ENCODE measurements around the gene FAR2. TPM values are rescaled to one million over a fixed set of nuclear protein-coding genes. Genes with fewer than 3 reads are reported as not detected.
"Not testable (repeated sequence)": the region's sequence is repeated elsewhere in the genome, so short reads cannot be mapped to it uniquely, and the experiment has no call there.

Gene FAR2
- total RNA-seq, 1 donor from 2014 or later: 13.6 TPM

DNA sequence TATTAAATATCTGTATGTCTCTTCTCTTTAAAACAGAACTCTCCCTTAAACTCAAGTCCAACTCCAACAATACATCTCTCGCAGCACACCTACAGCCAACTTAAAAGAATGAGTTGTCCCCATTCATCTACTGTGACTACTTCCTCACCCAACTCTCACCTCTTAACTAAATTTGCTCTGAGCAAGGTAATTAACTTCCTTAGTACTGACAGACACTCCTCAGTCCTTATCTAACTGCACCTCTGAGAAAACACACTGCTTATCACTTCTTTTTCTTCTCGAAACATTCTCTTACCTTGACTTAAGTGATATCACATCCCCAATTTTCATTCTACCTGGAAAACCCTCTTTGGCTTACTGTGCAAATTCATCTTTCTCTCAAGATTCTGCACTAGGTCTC is 224.9 kb downstream of the FAR2 start:
- Mint-ChIP-seq H3K4me1 (peaks cover 5% of the 10 kb centered on the region), H3K4me3 (no peak overlapping the region), H3K9me3 (no peaks in the 10 kb centered on the region), H3K36me3 (ENCODE audit: low read depth) (peaks cover 19% of the 10 kb centered on the region), H3K27ac (ENCODE audit: unreplicated experiment) (no peak overlapping the region), H3K27me3 (ENCODE audit: low read depth) (no peaks in the 10 kb centered on the region)
- TF ChIP-seq, protein P1, sequence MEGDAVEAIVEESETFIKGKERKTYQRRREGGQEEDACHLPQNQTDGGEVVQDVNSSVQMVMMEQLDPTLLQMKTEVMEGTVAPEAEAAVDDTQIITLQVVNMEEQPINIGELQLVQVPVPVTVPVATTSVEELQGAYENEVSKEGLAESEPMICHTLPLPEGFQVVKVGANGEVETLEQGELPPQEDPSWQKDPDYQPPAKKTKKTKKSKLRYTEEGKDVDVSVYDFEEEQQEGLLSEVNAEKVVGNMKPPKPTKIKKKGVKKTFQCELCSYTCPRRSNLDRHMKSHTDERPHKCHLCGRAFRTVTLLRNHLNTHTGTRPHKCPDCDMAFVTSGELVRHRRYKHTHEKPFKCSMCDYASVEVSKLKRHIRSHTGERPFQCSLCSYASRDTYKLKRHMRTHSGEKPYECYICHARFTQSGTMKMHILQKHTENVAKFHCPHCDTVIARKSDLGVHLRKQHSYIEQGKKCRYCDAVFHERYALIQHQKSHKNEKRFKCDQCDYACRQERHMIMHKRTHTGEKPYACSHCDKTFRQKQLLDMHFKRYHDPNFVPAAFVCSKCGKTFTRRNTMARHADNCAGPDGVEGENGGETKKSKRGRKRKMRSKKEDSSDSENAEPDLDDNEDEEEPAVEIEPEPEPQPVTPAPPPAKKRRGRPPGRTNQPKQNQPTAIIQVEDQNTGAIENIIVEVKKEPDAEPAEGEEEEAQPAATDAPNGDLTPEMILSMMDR (conservative IDR thresholded peaks at IDR 0.05): no peak
- DNase-seq (ENCODE audit: low read depth, low spot score): no peak

DNA sequence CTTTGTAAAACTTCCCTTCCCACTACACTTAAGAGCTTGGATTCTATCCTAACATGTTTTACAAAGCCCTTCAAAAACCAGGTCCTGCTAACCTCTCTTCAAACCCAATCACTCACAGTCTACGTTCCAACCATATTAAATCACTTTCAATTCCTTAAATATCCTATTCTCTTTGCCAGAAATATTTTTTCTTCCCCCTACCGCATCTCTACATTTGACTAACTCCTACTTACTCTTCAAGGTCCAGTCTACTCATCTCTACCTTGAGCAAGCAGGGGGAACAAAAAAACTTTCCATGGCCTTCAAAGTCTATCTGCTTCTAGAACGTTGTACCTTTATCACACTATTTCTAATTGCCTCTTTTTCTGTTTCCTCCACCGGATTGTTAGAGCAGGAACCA is 225.8 kb downstream of the FAR2 start:
- Mint-ChIP-seq H3K36me3 (ENCODE audit: low read depth) (peaks cover 19% of the 10 kb centered on the region), H3K27me3 (ENCODE audit: low read depth) (no peaks in the 10 kb centered on the region), H3K4me1 (peaks cover 14% of the 10 kb centered on the region), H3K4me3 (no peak overlapping the region), H3K27ac (ENCODE audit: unreplicated experiment) (no peak overlapping the region), H3K9me3 (no peaks in the 10 kb centered on the region)
- DNase-seq (ENCODE audit: low read depth, low spot score): no peak
- TF ChIP-seq, protein P1 (conservative IDR thresholded peaks at IDR 0.05): no peak

DNA sequence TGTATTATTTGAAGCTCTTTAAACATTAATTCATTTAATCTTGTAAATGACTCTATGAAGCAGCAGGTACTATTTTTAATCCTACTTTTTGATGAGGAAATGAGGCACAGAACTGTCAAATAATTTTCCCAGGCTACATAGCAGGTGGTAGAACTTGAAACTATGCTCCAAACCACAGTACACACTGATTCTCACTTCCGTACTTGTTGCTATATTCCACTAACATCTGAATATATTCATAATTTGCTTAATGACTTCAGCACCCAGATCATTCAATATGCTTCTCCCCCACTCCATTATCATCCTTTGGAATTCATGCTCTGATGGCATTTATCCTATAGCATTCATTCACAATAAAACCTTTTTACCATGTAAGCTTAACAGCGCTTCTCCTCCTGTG is 227.0 kb downstream of the FAR2 start:
- TF ChIP-seq, protein P1 (conservative IDR thresholded peaks at IDR 0.05): no peak
- H3K4me3 Mint-ChIP-seq: no peak overlapping the region
- H3K36me3 Mint-ChIP-seq (ENCODE audit: low read depth): peaks cover 19% of the 10 kb centered on the region

DNA sequence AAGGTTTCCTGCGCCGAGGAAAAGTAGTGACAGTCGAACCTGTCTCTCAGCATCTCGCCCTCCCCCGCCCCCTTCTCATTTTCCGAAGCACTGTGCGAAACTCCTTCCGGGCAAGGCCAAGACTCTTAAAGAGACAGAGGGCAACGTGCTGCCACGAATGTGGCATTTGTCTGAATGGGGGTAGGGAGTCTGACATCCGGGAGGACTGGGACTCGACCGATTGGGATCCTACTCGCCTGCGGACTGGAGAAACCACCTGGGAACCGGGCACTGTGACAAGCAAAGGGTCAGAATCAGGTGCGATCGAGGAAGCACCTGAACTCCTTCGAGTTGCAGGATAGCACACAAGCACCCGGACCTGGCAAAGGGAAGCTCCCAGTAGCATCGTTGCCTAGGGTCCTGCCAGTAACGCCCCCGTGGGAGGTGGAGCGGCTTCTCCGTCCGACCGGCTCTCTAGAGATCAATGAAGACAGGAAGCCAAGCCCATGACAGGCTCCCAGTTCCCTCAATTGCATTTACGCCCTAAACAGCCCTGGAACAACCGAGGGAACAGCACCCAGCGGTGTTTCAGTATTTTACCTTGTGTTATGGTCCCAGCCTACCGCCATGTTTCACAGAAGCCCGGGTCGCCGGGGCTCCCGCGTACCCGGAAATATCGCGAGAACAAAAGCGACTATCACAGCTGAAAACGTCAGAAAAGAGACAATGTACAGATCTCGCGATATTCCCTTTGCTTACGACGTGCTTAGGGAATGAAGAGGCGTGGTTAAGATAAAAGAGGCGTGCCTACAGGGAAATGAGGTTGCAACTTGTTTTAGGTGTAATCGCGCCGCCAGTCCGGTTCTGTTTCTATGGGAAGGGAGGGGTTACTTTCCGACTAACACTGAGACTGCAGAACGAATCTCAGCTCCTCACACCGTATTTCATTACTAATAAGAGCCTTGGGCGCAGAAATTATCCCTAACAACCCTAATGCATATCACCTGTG is 231.8 kb downstream of the FAR2 start, which contains the start of gene ERGIC2:
ERGIC2 (minus strand) TSS at position 637 of the 988 bp plus-strand sequence. CDS start 9,539 bp downstream, outside the sequence.
- Mint-ChIP-seq H3K36me3 (ENCODE audit: low read depth) (peaks cover 17% of the 10 kb centered on the region), H3K4me3 (peak within 1 kb of the TSS; percentile 98), H3K9me3 (peaks cover 3% of the 10 kb centered on the region), H3K4me1 (peaks cover 31% of the 10 kb centered on the region), H3K27ac (ENCODE audit: unreplicated experiment) (peak within 1 kb of the TSS; percentile 98), H3K27me3 (ENCODE audit: low read depth) (peaks cover 12% of the 10 kb centered on the region)
- peak; percentile 75 for DNase-seq (ENCODE audit: low read depth, low spot score)
- TF ChIP-seq, protein P1 (conservative IDR thresholded peaks at IDR 0.05): no peak

More for the DNA sequence above, 227.0 kb downstream of the FAR2 start:
- Mint-ChIP-seq H3K4me1 (peaks cover 24% of the 10 kb centered on the region), H3K27ac (ENCODE audit: unreplicated experiment) (no peak overlapping the region), H3K9me3 (peaks cover 2% of the 10 kb centered on the region), H3K27me3 (ENCODE audit: low read depth) (peaks cover 2% of the 10 kb centered on the region)
- no peak for DNase-seq (ENCODE audit: low read depth, low spot score)

DNA sequence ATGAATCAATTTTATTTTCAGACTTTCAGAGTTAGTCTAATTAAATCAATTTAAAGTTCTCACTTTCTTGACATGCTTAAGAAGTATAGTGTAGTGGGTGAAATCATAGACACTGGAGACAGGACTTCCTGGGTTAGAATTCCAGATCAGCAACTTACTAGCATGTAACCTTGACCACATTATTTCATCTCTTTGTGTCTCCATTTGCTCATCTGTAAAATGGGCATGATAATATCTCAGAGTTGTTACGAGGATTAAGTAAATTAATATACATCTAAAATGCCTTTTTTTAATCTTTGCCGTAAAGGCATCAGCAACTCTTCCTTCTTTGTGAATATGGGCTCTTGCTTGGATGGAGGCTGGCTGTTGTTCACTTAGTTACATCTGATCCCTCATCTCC is 233.2 kb downstream of the FAR2 start:
- Mint-ChIP-seq H3K27ac (ENCODE audit: unreplicated experiment) (no peak overlapping the region), H3K4me3 (peak overlapping the region; percentile 98), H3K36me3 (ENCODE audit: low read depth) (peaks cover 3% of the 10 kb centered on the region), H3K9me3 (peaks cover 3% of the 10 kb centered on the region), H3K4me1 (peaks cover 31% of the 10 kb centered on the region), H3K27me3 (ENCODE audit: low read depth) (peaks cover 12% of the 10 kb centered on the region)
- TF ChIP-seq, protein P1 (conservative IDR thresholded peaks at IDR 0.05): no peak
- no peak for DNase-seq (ENCODE audit: low read depth, low spot score)

DNA sequence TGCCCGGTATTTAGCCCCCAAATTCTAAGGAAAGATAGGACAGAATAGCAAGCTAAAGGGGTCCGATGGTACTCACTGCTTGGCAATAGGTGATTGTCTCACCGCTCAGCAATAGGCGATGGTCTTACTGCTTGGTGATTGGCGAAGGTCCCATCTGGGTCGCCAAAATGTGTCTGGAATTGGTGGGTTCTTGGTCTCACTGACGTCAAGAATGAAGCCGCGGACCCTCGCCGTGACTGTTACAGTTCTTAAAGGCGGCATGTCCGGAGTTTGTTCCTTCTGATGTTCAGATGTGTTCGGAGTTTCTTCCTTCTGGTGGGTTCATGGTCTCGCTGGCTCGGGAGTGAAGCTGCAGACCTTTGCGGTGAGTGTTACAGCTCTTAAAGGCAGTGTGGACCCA is 236.1 kb downstream of the FAR2 start:
- peaks cover 12% of the 10 kb centered on the region for H3K27me3 Mint-ChIP-seq (ENCODE audit: low read depth)
- DNase-seq (ENCODE audit: low read depth, low spot score); H3K27ac Mint-ChIP-seq (ENCODE audit: unreplicated experiment); H3K4me3 Mint-ChIP-seq; H3K9me3 Mint-ChIP-seq; H3K36me3 Mint-ChIP-seq (ENCODE audit: low read depth): not testable (repeated sequence)
- peaks cover 14% of the 10 kb centered on the region for H3K4me1 Mint-ChIP-seq
